ENCODE data around the gene OTUD3.
"Not testable (repeated sequence)": the region's sequence is repeated elsewhere in the genome, so short reads cannot be mapped to it uniquely, and the experiment has no call there.

Gene OTUD3

GRCh38 chr1:19921310-19921709 is 39.1 kb downstream of the OTUD3 start:
- H3K27me3 ChIP-seq (replicated peaks; ENCODE audit: control insufficient read depth, insufficient read depth, low read length), result peaks cover 17% of the 10 kb centered on the region
- H3K9me3 ChIP-seq (ENCODE audit: control insufficient read depth, low read length), result no peaks in the 10 kb centered on the region
- DNase-seq (ENCODE audit: low read depth), result no peak
- no peak overlapping the region for H3K9ac ChIP-seq (ENCODE audit: low read length)
- H3K36me3 ChIP-seq (ENCODE audit: control insufficient read depth, insufficient read depth, low read length, severe bottlenecking), result no peaks in the 10 kb centered on the region
- peaks cover 9% of the 10 kb centered on the region for H3K4me1 ChIP-seq (ENCODE audit: control insufficient read depth, insufficient read depth, low read length)
- H3K4me3 ChIP-seq (ENCODE audit: low read length), result no peak overlapping the region

GRCh38 chr1:19922015-19922688 is 40.0 kb downstream of the OTUD3 start:
- H3K4me1 ChIP-seq (ENCODE audit: control insufficient read depth, insufficient read depth, low read length), result peaks cover 9% of the 10 kb centered on the region
- H3K4me3 ChIP-seq (ENCODE audit: low read length), result no peak overlapping the region
- H3K36me3 ChIP-seq (ENCODE audit: control insufficient read depth, insufficient read depth, low read length, severe bottlenecking), result no peaks in the 10 kb centered on the region
- no peaks in the 10 kb centered on the region for H3K9me3 ChIP-seq (ENCODE audit: control insufficient read depth, low read length)
- H3K27me3 ChIP-seq (replicated peaks; ENCODE audit: control insufficient read depth, insufficient read depth, low read length), result peaks cover 17% of the 10 kb centered on the region
- no peak overlapping the region for H3K9ac ChIP-seq (ENCODE audit: low read length)
- DNase-seq (ENCODE audit: low read depth), result no peak

GRCh38 chr1:19923137-19923952 is 41.1 kb downstream of the OTUD3 start, which contains the start of gene PLA2G2E:
Gene PLA2G2E (minus strand): TSS chr1:19923617. CDS start chr1:19923559, 58 bp downstream.
- no peak for DNase-seq (ENCODE audit: low read depth)
- Histone ChIP-seq H3K9me3 (ENCODE audit: control insufficient read depth, low read length) (peaks cover 4% of the 10 kb centered on the region), H3K9ac (ENCODE audit: low read length) (no peak within 1 kb of the TSS), H3K36me3 (ENCODE audit: control insufficient read depth, insufficient read depth, low read length, severe bottlenecking) (no peaks in the 10 kb centered on the region), H3K4me1 (ENCODE audit: control insufficient read depth, insufficient read depth, low read length) (peaks cover 8% of the 10 kb centered on the region), H3K4me3 (ENCODE audit: low read length) (no peak within 1 kb of the TSS), H3K27me3 (replicated peaks; ENCODE audit: control insufficient read depth, insufficient read depth, low read length) (peaks cover 17% of the 10 kb centered on the region)

- DNase-seq (ENCODE audit: low read depth), result no peak
- Histone ChIP-seq H3K27me3 (replicated peaks; ENCODE audit: control insufficient read depth, insufficient read depth, low read length) (peaks cover 17% of the 10 kb centered on the region), H3K4me1 (ENCODE audit: control insufficient read depth, insufficient read depth, low read length) (peaks cover 3% of the 10 kb centered on the region)
Observed at GRCh38 chr1:19923953-19924346, 41.8 kb downstream of the OTUD3 start.

GRCh38 chr1:19925342-19926070 is 43.3 kb downstream of the OTUD3 start:
- Histone ChIP-seq H3K4me3 (ENCODE audit: low read length) (no peak overlapping the region), H3K27me3 (replicated peaks; ENCODE audit: control insufficient read depth, insufficient read depth, low read length) (peaks cover 17% of the 10 kb centered on the region), H3K9ac (ENCODE audit: low read length) (no peak overlapping the region), H3K4me1 (ENCODE audit: control insufficient read depth, insufficient read depth, low read length) (no peaks in the 10 kb centered on the region), H3K9me3 (ENCODE audit: control insufficient read depth, low read length) (peaks cover 10% of the 10 kb centered on the region), H3K36me3 (ENCODE audit: control insufficient read depth, insufficient read depth, low read length, severe bottlenecking) (no peaks in the 10 kb centered on the region)
- no peak for DNase-seq (ENCODE audit: low read depth)

More at GRCh38 chr1:19923953-19924346, 41.8 kb downstream of the OTUD3 start:
- Histone ChIP-seq H3K36me3 (ENCODE audit: control insufficient read depth, insufficient read depth, low read length, severe bottlenecking) (no peaks in the 10 kb centered on the region), H3K4me3 (ENCODE audit: low read length) (no peak overlapping the region), H3K9ac (ENCODE audit: low read length) (no peak overlapping the region), H3K9me3 (ENCODE audit: control insufficient read depth, low read length) (peaks cover 4% of the 10 kb centered on the region)

- Histone ChIP-seq H3K36me3 (ENCODE audit: control insufficient read depth, insufficient read depth, low read length, severe bottlenecking) (no peaks in the 10 kb centered on the region), H3K4me1 (ENCODE audit: control insufficient read depth, insufficient read depth, low read length) (no peaks in the 10 kb centered on the region), H3K9ac (ENCODE audit: low read length) (no peak overlapping the region), H3K4me3 (ENCODE audit: low read length) (no peak overlapping the region), H3K27me3 (replicated peaks; ENCODE audit: control insufficient read depth, insufficient read depth, low read length) (peaks cover 14% of the 10 kb centered on the region), H3K9me3 (ENCODE audit: control insufficient read depth, low read length) (peaks cover 20% of the 10 kb centered on the region)
- DNase-seq (ENCODE audit: low read depth), result no peak
Observed at GRCh38 chr1:19926296-19927129, 44.3 kb downstream of the OTUD3 start.

- not testable (repeated sequence) for DNase-seq (ENCODE audit: low read depth); H3K9ac ChIP-seq (ENCODE audit: low read length); H3K4me3 ChIP-seq (ENCODE audit: low read length); H3K4me1 ChIP-seq (ENCODE audit: control insufficient read depth, insufficient read depth, low read length); H3K36me3 ChIP-seq (ENCODE audit: control insufficient read depth, insufficient read depth, low read length, severe bottlenecking)
- Histone ChIP-seq H3K9me3 (ENCODE audit: control insufficient read depth, low read length) (peaks cover 25% of the 10 kb centered on the region), H3K27me3 (replicated peaks; ENCODE audit: control insufficient read depth, insufficient read depth, low read length) (peaks cover 14% of the 10 kb centered on the region)
Observed at GRCh38 chr1:19927130-19927421, 44.9 kb downstream of the OTUD3 start.

- peaks cover 32% of the 10 kb centered on the region for H3K9me3 ChIP-seq (ENCODE audit: control insufficient read depth, low read length)
- H3K4me3 ChIP-seq (ENCODE audit: low read length), result no peak overlapping the region
- H3K36me3 ChIP-seq (ENCODE audit: control insufficient read depth, insufficient read depth, low read length, severe bottlenecking), result no peaks in the 10 kb centered on the region
- no peak overlapping the region for H3K9ac ChIP-seq (ENCODE audit: low read length)
- H3K4me1 ChIP-seq (ENCODE audit: control insufficient read depth, insufficient read depth, low read length), result no peaks in the 10 kb centered on the region
- DNase-seq (ENCODE audit: low read depth), result no peak
- H3K27me3 ChIP-seq (replicated peaks; ENCODE audit: control insufficient read depth, insufficient read depth, low read length), result no peaks in the 10 kb centered on the region
Observed at GRCh38 chr1:19932866-19933265, 50.7 kb downstream of the OTUD3 start.

GRCh38 chr1:19934336-19934735 is 52.1 kb downstream of the OTUD3 start:
- Histone ChIP-seq H3K9ac (ENCODE audit: low read length) (no peak overlapping the region), H3K9me3 (ENCODE audit: control insufficient read depth, low read length) (peaks cover 32% of the 10 kb centered on the region), H3K4me1 (ENCODE audit: control insufficient read depth, insufficient read depth, low read length) (no peaks in the 10 kb centered on the region), H3K36me3 (ENCODE audit: control insufficient read depth, insufficient read depth, low read length, severe bottlenecking) (no peaks in the 10 kb centered on the region), H3K27me3 (replicated peaks; ENCODE audit: control insufficient read depth, insufficient read depth, low read length) (no peaks in the 10 kb centered on the region), H3K4me3 (ENCODE audit: low read length) (no peak overlapping the region)
- no peak for DNase-seq (ENCODE audit: low read depth)

- H3K9ac ChIP-seq (ENCODE audit: low read length), result no peak overlapping the region
Observed at GRCh38 chr1:19936061-19936750, 54.0 kb downstream of the OTUD3 start.

More at GRCh38 chr1:19936061-19936750, 54.0 kb downstream of the OTUD3 start:
- Histone ChIP-seq H3K27me3 (replicated peaks; ENCODE audit: control insufficient read depth, insufficient read depth, low read length) (no peaks in the 10 kb centered on the region), H3K9me3 (ENCODE audit: control insufficient read depth, low read length) (peaks cover 19% of the 10 kb centered on the region), H3K4me1 (ENCODE audit: control insufficient read depth, insufficient read depth, low read length) (no peaks in the 10 kb centered on the region), H3K36me3 (ENCODE audit: control insufficient read depth, insufficient read depth, low read length, severe bottlenecking) (no peaks in the 10 kb centered on the region), H3K4me3 (ENCODE audit: low read length) (no peak overlapping the region)
- no peak for DNase-seq (ENCODE audit: low read depth)

Measured in adipocyte (in vitro differentiated cells).